Panc1 (cell line): ENCODE results near the gene ACKR2. TPM values are rescaled to one million over a fixed set of nuclear protein-coding genes. Genes with fewer than 3 reads are reported as not detected.

Experiments
- ATAC-seq: fragments of 200-7000 bp; cut with Tn5 transposase; 2 replicates; pipeline ENCODE4 v1.9.1; 2020; ENCODE audit warnings: mild to moderate bottlenecking, moderate library complexity
- BruUV-seq: library from RNA; stranded (reverse); fragments of 400-500 nt; replicated peaks from 2 replicates; lab custom pipeline; 2021; lab: Mats Ljungman, UMichigan
- CTCF ChIA-PET: fragments of 300-600 bp; sonication (Branson Sonifier 250); formaldehyde crosslinking; loops from one replicate; lab custom pipeline; 2022; ENCODE audit warnings: antibody characterized with exemption; lab: Charles Lee
- POLR2A ChIA-PET: fragments of 300-600 bp; sonication (Branson Sonifier 250); formaldehyde crosslinking; loops from one replicate; lab custom pipeline; 2022; ENCODE audit warnings: antibody characterized with exemption; lab: Charles Lee
- DNase-seq: peaks from one replicate; pipeline ENCODE4 v3.0.0-alpha.2; 2010; ENCODE audit warnings: low read depth, low spot score
- H3K27ac ChIP-seq: 2 replicates; pipeline ENCODE4 v1.5.1; 2011; ENCODE audit warnings: mild to moderate bottlenecking, low read length, inconsistent platforms
- H3K27me3 ChIP-seq: fragments of 200-500 bp; sonication (Bioruptor generic); 2 replicates; pipeline ENCODE4 v1.6.0; 2014; ENCODE audit warnings: low read length, inconsistent platforms; ENCODE audit not compliant: control insufficient read depth, insufficient read depth
- H3K36me3 ChIP-seq: fragments of 200-500 bp; sonication (Bioruptor generic); 2 replicates; pipeline ENCODE4 v1.5.1; 2014; ENCODE audit warnings: inconsistent platforms, mild to moderate bottlenecking, low read length, moderate library complexity; ENCODE audit not compliant: control insufficient read depth, insufficient read depth
- H3K4me1 ChIP-seq: 2 replicates; pipeline ENCODE4 v1.5.1; 2011; ENCODE audit warnings: inconsistent platforms, mild to moderate bottlenecking, low read length, moderate library complexity; ENCODE audit not compliant: control insufficient read depth, insufficient read depth
- H3K4me3 ChIP-seq, 2 experiments: 2 replicates each; pipeline ENCODE4 v1.5.1; 2011 to 2012; ENCODE audit warnings: low read depth in 2 of 2, low read length in 2 of 2, mild to moderate bottlenecking in 2 of 2, inconsistent platforms in 1 of 2, moderate library complexity in 1 of 2
- H3K9me3 ChIP-seq: fragments of 200-500 bp; sonication (Bioruptor generic); 2 replicates; pipeline ENCODE4 v1.5.1; 2014; ENCODE audit warnings: low read depth, mild to moderate bottlenecking, inconsistent platforms, low read length, moderate library complexity; ENCODE audit not compliant: control insufficient read depth, insufficient read depth
- CTCF ChIP-seq: fragments of 450-650 bp; IDR thresholded peaks from 2 replicates; pipeline ENCODE4 v1.5.1; 2017; ENCODE audit warnings: mild to moderate bottlenecking
- POLR2AphosphoS5 ChIP-seq: IDR thresholded peaks from 2 replicates; pipeline ENCODE4 v1.6.1; 2012; ENCODE audit warnings: mild to moderate bottlenecking, low read depth, low read length, moderate library complexity
- REST ChIP-seq, 2 experiments: IDR thresholded peaks; 2 replicates each; pipeline ENCODE4 v1.6.1; 2011 to 2012; ENCODE audit warnings: low read depth in 2 of 2, control low read depth in 1 of 2, low read length in 1 of 2, mild to moderate bottlenecking in 1 of 2, moderate library complexity in 1 of 2; ENCODE audit not compliant: insufficient read depth in 1 of 2
- SIN3A ChIP-seq: IDR thresholded peaks from 2 replicates; pipeline ENCODE4 v1.6.1; 2012; ENCODE audit warnings: low read depth, mild to moderate bottlenecking, low read length, moderate library complexity, borderline replicate concordance; ENCODE audit not compliant: insufficient read depth
- TCF7L2 ChIP-seq: IDR thresholded peaks from 2 replicates; pipeline ENCODE4 v1.6.1; 2011; ENCODE audit warnings: mild to moderate bottlenecking, low read depth, low read length, inconsistent platforms
- in situ Hi-C: cut with HindIII; loops from 2 replicates; pipeline ENCODE4 v1.10.0; 2016; ENCODE audit warnings: low sequenced_read_pairs, low pct_unique_long_range_greater_than_20kb
- intact Hi-C: fragments of 100-400 bp; cut with micrococcal nuclease; formaldehyde crosslinking; loops from one replicate; pipeline ENCODE4 v1.10.0; 2022; ENCODE audit not compliant: unreplicated experiment
- total RNA-seq: library from RNA; stranded (reverse); gene quantifications from one replicate; pipeline ENCODE4 v1.2.1, GENCODE V29; 2021; ENCODE audit not compliant: unreplicated experiment

Gene ACKR2
- total RNA-seq, 1 experiment from 2014 or later, result not detected

GRCh38 chr3:42894698-42895579 lies 85.7 kb downstream of the ACKR2 start:
- BruUV-seq, result no TSS peak
- intact Hi-C loops, result no loop called here
- Histone ChIP-seq H3K4me3 (no peak overlapping the region), H3K9me3 (no peaks in the 10 kb centered on the region), H3K36me3 (no peaks in the 10 kb centered on the region), H3K27ac (no peak overlapping the region), H3K4me1 (no peaks in the 10 kb centered on the region), H3K27me3 (no peaks in the 10 kb centered on the region)
- in situ Hi-C loops, result no loop called here
- DNase-seq, result no peak
- no peak for ATAC-seq
- CTCF ChIA-PET, result no interaction called here
- POLR2A ChIA-PET, result no interaction called here
- TF ChIP-seq REST (IDR thresholded peaks at IDR 0.05; ENCODE audit: insufficient read depth in 1 of 2, low read depth in 2 of 2, low read length in 1 of 2), result no peak
- TF ChIP-seq TCF7L2, result no peak
- TF ChIP-seq POLR2AphosphoS5, result no peak
- no peak for TF ChIP-seq SIN3A
- TF ChIP-seq CTCF, result no peak

GRCh38 chr3:42895580-42895868 lies 86.3 kb downstream of the ACKR2 start:
- Histone ChIP-seq H3K36me3 (no peaks in the 10 kb centered on the region), H3K4me1 (no peaks in the 10 kb centered on the region), H3K9me3 (no peaks in the 10 kb centered on the region), H3K27me3 (no peaks in the 10 kb centered on the region), H3K27ac (no peak overlapping the region), H3K4me3 (no peak overlapping the region)
- no TSS peak for BruUV-seq
- intact Hi-C loops, result no loop called here
- no peak for DNase-seq
- no peak for ATAC-seq
- in situ Hi-C loops, result no loop called here
- no peak for TF ChIP-seq REST (IDR thresholded peaks at IDR 0.05; ENCODE audit: insufficient read depth in 1 of 2, low read depth in 2 of 2, low read length in 1 of 2)
- TF ChIP-seq SIN3A, result no peak
- no peak for TF ChIP-seq TCF7L2
- ChIA-PET POLR2A (no interaction called here), CTCF (no interaction called here)
